Measurements from ENCODE around the gene TTC1. TPM values are rescaled to one million over a fixed set of nuclear protein-coding genes. Genes with fewer than 3 reads are reported as not detected.
"Not testable (repeated sequence)": the region's sequence is repeated elsewhere in the genome, so short reads cannot be mapped to it uniquely, and the experiment has no call there.

The TTC1 gene
- total and polyA plus RNA-seq, 2 donors, result 38.2 to 44.0 TPM

DNA sequence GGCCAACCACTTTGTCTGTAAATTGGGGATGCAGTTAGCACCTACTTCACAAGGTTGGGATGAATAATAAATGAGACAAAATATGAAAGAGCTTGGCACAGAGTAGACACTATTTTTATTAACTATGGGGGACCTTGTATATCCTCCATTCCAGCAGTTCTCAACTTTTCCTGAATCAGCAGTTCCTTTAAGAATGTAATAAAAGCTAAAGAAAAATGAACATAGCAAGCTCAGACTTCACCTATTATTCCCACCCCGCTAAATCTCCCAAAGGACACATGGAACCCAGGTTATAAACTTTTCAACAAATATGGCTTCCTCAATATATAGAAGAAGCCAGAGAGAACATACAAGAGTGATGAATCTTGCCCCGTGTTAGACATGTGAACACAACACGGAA, 32.0 kb upstream of the TTC1 start:
- H3K27ac ChIP-seq (ENCODE audit: low read depth), result no peak overlapping the region
- no peaks in the 10 kb centered on the region for H3K36me3 ChIP-seq (ENCODE audit: insufficient read depth)
- DNase-seq (ENCODE audit: extremely low spot score), result no peak
- no peak overlapping the region for H3K4me3 ChIP-seq (ENCODE audit: low read depth, low read length)
- H3K4me1 ChIP-seq (ENCODE audit: insufficient read depth), result no peaks in the 10 kb centered on the region
- WGBS, result 95% methylated on average over 3 of the region's 3 CpGs

GRCh38 chr5:159978358-159978757, 30.6 kb upstream of the TTC1 start:
- Histone ChIP-seq H3K36me3 (ENCODE audit: insufficient read depth) (no peaks in the 10 kb centered on the region), H3K4me3 (ENCODE audit: low read depth, low read length) (no peak overlapping the region), H3K4me1 (ENCODE audit: insufficient read depth) (no peaks in the 10 kb centered on the region), H3K27ac (ENCODE audit: low read depth) (no peak overlapping the region)
- DNase-seq (ENCODE audit: extremely low spot score), result no peak
- WGBS, result 12% methylated on average over 2 of the region's 2 CpGs

DNA sequence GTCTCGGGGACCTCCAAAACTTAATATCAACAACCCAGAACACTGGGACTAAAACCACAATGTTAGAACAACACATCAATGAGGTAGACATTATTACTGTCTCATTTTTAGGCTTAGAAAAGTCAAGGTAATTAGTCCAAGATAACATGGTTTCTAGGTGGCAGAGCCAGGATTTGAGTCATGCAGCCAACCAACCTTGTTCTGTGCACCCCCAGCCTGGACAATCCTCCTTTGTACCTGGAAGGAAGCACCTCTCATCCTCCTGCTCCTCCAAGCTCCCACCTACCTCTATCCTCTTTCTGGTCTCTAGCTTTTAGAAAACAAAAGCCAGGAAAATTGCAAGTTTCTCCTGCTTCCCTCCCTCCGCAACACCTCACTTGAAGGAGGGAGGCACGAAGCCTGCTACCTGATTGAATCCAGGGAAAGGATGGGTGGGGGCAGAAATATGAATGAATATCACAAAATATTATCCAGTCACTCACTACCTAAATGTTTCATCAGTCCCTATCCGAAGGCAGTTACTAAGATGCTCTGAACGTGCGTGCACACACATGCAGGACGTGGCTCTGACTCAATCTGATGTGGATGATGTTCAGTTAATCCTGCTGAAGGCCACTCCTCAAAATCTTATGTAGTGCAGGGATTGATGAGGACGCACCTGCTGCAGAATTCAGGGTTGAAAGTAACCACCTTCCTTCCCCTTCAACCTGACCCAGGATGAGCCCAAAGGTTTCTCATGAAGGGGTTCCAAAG, 26.3 kb upstream of the TTC1 start:
- no peak for DNase-seq (ENCODE audit: extremely low spot score)

DNA sequence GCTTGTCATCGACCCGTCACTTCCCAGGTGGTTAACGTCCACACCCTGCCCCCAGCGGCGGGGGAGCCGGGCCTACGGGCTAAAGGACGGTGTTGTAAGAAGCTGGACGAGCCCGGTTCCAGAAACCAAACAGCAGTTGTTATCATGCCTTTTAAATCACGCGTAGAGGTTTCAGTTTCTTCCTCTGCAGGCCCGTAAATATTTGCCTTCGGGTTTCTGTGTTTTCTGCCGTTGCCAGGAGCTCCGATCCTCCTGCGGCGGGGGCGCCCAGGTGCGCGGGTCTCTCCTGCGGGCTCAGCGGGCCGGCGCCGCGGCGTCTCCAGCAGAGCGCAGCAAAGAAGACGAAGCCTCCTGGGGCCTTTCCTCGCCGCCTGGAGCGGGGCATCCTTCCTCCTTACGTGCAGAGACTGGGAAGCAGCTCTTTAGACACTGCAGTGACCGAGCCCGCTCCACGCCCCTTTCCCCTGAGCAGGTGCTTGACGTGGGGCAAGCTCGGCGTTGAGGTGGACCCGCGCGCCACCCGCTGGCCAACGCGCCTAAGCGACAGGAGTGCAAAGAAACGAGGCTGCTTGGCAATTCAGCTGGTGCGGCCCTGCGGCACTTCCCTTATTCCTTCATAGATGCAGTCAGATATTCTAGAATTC, 21.8 kb upstream of the TTC1 start:
- WGBS, result 1% methylated on average over 50 of the region's 50 CpGs
- Histone ChIP-seq H3K27ac (ENCODE audit: low read depth) (no peak overlapping the region), H3K36me3 (ENCODE audit: insufficient read depth) (no peaks in the 10 kb centered on the region), H3K4me3 (ENCODE audit: low read depth, low read length) (peak overlapping the region; percentile 29), H3K4me1 (ENCODE audit: insufficient read depth) (no peaks in the 10 kb centered on the region)
- DNase-seq (ENCODE audit: extremely low spot score), result no peak

More for the DNA sequence above, 26.3 kb upstream of the TTC1 start:
- Histone ChIP-seq H3K36me3 (ENCODE audit: insufficient read depth) (no peaks in the 10 kb centered on the region), H3K4me1 (ENCODE audit: insufficient read depth) (no peaks in the 10 kb centered on the region), H3K4me3 (ENCODE audit: low read depth, low read length) (no peak overlapping the region), H3K27ac (ENCODE audit: low read depth) (no peak overlapping the region)
- WGBS, result 85% methylated on average over 8 of the region's 8 CpGs

- H3K36me3 ChIP-seq (ENCODE audit: insufficient read depth), result no peaks in the 10 kb centered on the region
- no peak for DNase-seq (ENCODE audit: extremely low spot score)
- H3K4me1 ChIP-seq (ENCODE audit: insufficient read depth), result no peaks in the 10 kb centered on the region
- H3K4me3 ChIP-seq (ENCODE audit: low read depth, low read length), result no peak overlapping the region
- WGBS, result 75% methylated on average over 2 of the region's 2 CpGs
- H3K27ac ChIP-seq (ENCODE audit: low read depth), result no peak overlapping the region
Measured at GRCh38 chr5:159990506-159990905, 18.4 kb upstream of the TTC1 start.

DNA sequence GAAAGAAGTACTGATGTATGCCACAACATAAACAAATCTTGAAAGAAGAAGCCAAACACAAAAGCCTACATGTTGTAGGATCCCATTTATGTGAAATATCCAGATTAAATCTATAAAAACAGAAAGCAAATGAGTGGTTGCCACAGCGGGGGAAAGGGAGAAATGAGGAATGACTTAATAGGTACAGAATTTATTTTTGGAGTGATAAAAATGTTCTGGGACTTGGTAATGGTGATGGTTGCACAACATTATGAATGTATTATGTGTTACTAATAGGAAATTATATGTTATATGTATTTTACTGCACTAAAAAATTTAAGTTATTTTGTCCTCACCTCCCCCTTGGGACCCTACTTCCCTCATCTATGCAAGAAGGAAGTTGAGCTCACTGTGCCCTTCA, 16.4 kb upstream of the TTC1 start:
- H3K4me3 ChIP-seq (ENCODE audit: low read depth, low read length), result no peak overlapping the region
- H3K36me3 ChIP-seq (ENCODE audit: insufficient read depth), result no peaks in the 10 kb centered on the region
- 96% methylated on average over 1 of the region's 1 CpG for WGBS
- H3K4me1 ChIP-seq (ENCODE audit: insufficient read depth), result no peaks in the 10 kb centered on the region
- H3K27ac ChIP-seq (ENCODE audit: low read depth), result no peak overlapping the region
- no peak for DNase-seq (ENCODE audit: extremely low spot score)

DNA sequence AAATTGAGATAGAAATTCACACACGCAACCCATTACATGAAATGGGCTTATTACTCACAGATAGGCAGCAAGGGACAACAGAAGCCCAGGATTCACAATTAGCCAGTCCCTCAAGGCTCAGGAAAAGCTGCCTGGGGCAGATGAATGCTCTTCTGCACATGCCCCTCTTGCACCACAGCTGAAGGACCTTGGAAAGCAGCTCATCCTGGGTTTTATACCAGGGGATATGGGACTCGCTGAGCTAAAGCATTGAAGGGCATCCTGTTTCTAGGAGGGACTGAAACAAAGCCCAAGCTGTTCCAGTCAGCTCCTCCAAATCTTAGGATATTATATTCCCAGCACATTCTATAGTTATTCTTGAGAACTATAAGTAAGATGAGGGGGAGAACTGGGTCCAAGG, 15.7 kb upstream of the TTC1 start:
- WGBS, result 94% methylated on average over 2 of the region's 2 CpGs
- no peak for DNase-seq (ENCODE audit: extremely low spot score)
- no peaks in the 10 kb centered on the region for H3K4me1 ChIP-seq (ENCODE audit: insufficient read depth)
- H3K27ac ChIP-seq (ENCODE audit: low read depth), result no peak overlapping the region
- H3K36me3 ChIP-seq (ENCODE audit: insufficient read depth), result no peaks in the 10 kb centered on the region
- no peak overlapping the region for H3K4me3 ChIP-seq (ENCODE audit: low read depth, low read length)

DNA sequence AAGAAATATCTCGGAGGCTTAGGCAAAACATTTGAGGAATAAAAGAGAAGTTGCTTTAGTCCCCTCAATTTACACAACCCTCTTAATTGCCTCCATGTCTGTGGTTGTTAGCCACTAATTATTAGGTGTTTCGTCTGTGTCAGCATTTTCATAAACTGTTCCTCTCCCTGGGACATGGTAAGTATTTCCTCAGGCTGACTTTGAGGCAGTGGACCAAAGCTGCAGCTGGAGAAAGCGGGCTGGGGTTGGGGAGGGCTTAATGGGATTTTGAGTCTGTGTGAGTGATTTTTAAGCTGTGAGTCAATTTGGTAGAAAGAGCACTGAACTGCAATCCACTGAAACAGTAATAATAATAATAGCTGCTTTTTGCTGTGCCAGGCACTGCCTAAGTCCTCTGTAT, 13.0 kb upstream of the TTC1 start:
- Histone ChIP-seq H3K36me3 (ENCODE audit: insufficient read depth) (no peaks in the 10 kb centered on the region), H3K4me1 (ENCODE audit: insufficient read depth) (no peaks in the 10 kb centered on the region), H3K27ac (ENCODE audit: low read depth) (no peak overlapping the region), H3K4me3 (ENCODE audit: low read depth, low read length) (no peak overlapping the region)
- 73% methylated on average over 3 of the region's 3 CpGs for WGBS
- no peak for DNase-seq (ENCODE audit: extremely low spot score)

DNA sequence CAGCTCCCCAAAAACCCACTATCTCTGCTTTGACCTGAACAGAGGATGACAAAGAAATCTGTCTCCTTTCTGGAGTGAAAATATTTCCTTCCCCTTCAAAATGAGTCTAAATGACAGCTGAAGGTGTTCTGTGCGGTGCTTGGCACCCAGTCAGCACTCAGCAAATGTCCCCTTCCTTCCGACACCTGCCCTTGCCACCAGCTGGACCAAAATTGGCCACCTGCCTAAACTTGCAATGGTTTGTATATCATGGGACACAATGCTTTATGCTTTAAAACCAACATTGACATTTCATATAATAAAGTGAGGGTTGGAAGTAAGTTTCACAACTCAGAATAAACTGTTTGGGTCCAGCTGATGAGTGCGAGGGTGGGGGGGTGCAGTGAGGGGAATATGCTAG, 7.5 kb upstream of the TTC1 start:
- no peak overlapping the region for H3K27ac ChIP-seq (ENCODE audit: low read depth)
- no peaks in the 10 kb centered on the region for H3K4me1 ChIP-seq (ENCODE audit: insufficient read depth)
- DNase-seq (ENCODE audit: extremely low spot score), result no peak
- no peak overlapping the region for H3K4me3 ChIP-seq (ENCODE audit: low read depth, low read length)
- WGBS, result 51% methylated on average over 3 of the region's 3 CpGs
- no peaks in the 10 kb centered on the region for H3K36me3 ChIP-seq (ENCODE audit: insufficient read depth)

- Histone ChIP-seq H3K27ac (ENCODE audit: low read depth) (no peak overlapping the region), H3K4me1 (ENCODE audit: insufficient read depth) (no peaks in the 10 kb centered on the region), H3K36me3 (ENCODE audit: insufficient read depth) (no peaks in the 10 kb centered on the region), H3K4me3 (ENCODE audit: low read depth, low read length) (no peak overlapping the region)
- WGBS, result 82% methylated on average over 3 of the region's 3 CpGs
- no peak for DNase-seq (ENCODE audit: extremely low spot score)
Measured at GRCh38 chr5:160007514-160007913, 1.4 kb upstream of the TTC1 start.

DNA sequence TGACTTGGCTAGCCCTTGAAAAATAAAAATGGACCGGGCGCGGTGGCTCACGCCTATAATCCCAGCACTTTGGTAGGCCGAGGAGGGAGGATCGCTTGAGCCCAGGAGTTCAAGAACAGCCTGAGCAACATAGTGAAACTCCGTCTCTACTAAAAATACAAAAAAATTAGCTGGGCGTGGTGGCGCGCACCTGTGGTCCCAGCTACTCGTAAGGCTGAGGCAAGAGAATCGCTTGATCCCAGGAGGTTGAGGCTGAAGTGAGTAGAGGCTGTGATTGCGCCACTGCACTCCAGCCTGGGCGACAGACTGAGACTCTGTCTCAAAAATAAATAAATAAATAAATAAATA, 436 bp upstream of the TTC1 start:
- H3K27ac ChIP-seq (ENCODE audit: low read depth); H3K4me3 ChIP-seq (ENCODE audit: low read depth, low read length); H3K36me3 ChIP-seq (ENCODE audit: insufficient read depth); DNase-seq (ENCODE audit: extremely low spot score); H3K4me1 ChIP-seq (ENCODE audit: insufficient read depth): not testable (repeated sequence)
- WGBS, result 84% methylated on average over 14 of the region's 14 CpGs

DNA sequence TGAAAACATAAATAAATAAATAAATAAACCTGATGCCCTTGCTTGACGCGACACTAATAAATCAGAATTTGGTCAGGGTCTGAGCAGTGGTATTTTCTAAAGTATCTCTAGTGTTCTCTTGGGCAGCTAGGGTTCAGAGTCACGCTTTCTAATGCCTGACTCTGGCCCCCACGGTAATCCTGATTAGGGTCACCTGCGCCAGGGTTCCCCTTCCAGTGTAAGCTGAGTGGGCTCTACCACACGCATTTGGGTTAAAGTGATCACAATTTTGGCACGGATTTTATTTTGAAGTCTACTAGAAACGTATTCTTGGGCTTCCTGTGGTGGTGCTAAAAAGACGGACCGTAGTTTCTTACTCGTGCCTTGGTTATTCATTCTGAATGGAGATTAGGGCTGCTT, 651 bp downstream of the TTC1 start:
- no peak for DNase-seq (ENCODE audit: extremely low spot score)
- Histone ChIP-seq H3K27ac (ENCODE audit: low read depth) (no peak overlapping the region), H3K4me1 (ENCODE audit: insufficient read depth) (no peaks in the 10 kb centered on the region), H3K4me3 (ENCODE audit: low read depth, low read length) (peak overlapping the region; percentile 58), H3K36me3 (ENCODE audit: insufficient read depth) (no peaks in the 10 kb centered on the region)
- WGBS, result 4% methylated on average over 11 of the region's 11 CpGs

DNA sequence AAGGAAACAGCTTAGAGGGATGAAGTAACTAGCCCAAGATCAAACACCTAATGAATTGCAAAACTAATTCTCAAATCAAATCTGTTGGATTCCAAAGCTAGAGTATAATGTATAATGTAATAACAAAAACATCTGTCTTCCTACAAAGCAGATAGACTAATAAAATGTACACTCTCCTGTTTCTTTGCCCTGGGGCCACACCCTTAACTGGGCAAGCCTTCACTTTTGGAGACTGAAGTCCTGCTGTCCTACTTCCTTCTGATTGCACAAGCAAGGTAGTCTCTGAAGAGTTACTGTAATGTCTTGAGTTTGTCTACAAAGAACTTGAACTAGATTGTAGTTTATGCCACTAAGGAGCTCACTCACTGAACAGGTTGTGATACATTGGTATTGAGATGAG, 2.5 kb downstream of the TTC1 start:
- no peak overlapping the region for H3K4me3 ChIP-seq (ENCODE audit: low read depth, low read length)
- DNase-seq (ENCODE audit: extremely low spot score), result no peak
- H3K27ac ChIP-seq (ENCODE audit: low read depth), result no peak overlapping the region
- peaks cover 2% of the 10 kb centered on the region for H3K36me3 ChIP-seq (ENCODE audit: insufficient read depth)
- no peaks in the 10 kb centered on the region for H3K4me1 ChIP-seq (ENCODE audit: insufficient read depth)

GRCh38 chr5:160014197-160014596, 5.3 kb downstream of the TTC1 start:
- DNase-seq (ENCODE audit: extremely low spot score); H3K36me3 ChIP-seq (ENCODE audit: insufficient read depth): not testable (repeated sequence)
- WGBS, result 94% methylated on average over 6 of the region's 6 CpGs

More at GRCh38 chr5:160014197-160014596, 5.3 kb downstream of the TTC1 start:
- not testable (repeated sequence) for H3K27ac ChIP-seq (ENCODE audit: low read depth); H3K4me3 ChIP-seq (ENCODE audit: low read depth, low read length); H3K4me1 ChIP-seq (ENCODE audit: insufficient read depth)

All from urinary bladder (tissue), 4 donors.